Measurements from ENCODE around the gene SERPINB1.

DNA sequence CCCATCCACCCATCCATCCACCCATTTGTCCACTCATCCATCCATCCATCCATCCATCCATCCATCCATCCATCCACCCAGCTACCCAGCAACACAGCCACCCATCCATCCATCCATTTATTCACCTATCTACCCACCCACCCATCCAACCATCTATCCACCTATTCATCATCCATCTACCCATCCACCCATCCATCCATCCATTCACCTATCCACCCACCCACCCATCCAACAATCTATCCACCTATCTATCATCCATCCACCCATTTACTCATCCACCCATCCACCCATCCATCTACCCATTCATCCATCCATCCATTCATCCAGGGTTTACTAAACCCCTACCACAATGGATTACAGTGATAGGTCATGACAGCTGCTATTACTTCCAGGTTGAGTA lies 7.4 kb downstream of the SERPINB1 start:
- TF ChIP-seq CTCF (IDR thresholded peaks at IDR 0.05) (no peak), POLR2A (IDR thresholded peaks at IDR 0.05) (no peak)

All from adrenal gland (tissue), 5 donors.